Activated naive CD8-positive, alpha-beta T cell treated with anti-CD3 and anti-CD28 coated beads for 36 hours (primary cell): ENCODE data around the gene PC. TPM values are rescaled to one million over a fixed set of nuclear protein-coding genes. Genes with fewer than 3 reads are reported as not detected.
"Not testable (repeated sequence)": the region's sequence is repeated elsewhere in the genome, so short reads cannot be mapped to it uniquely, and the experiment has no call there.

Source experiments
- DNase-seq: peaks from one replicate; pipeline ENCODE4 v3.0.0; 2021
- H3K27ac Mint-ChIP-seq: one replicate; pipeline ENCODE4 v1.8.0; 2022; ENCODE audit warnings: mild to moderate bottlenecking, moderate library complexity, mixed read lengths
- H3K27me3 Mint-ChIP-seq: one replicate; pipeline ENCODE4 v1.8.0; 2022; ENCODE audit warnings: mild to moderate bottlenecking, mixed read lengths
- H3K36me3 Mint-ChIP-seq: one replicate; pipeline ENCODE4 v1.8.0; 2021; ENCODE audit warnings: mild to moderate bottlenecking, mixed read lengths
- H3K4me1 Mint-ChIP-seq: one replicate; pipeline ENCODE4 v1.8.0; 2021; ENCODE audit warnings: mixed read lengths
- H3K4me3 Mint-ChIP-seq: one replicate; pipeline ENCODE4 v1.8.0; 2022; ENCODE audit warnings: mild to moderate bottlenecking, moderate library complexity, mixed read lengths
- H3K9me3 Mint-ChIP-seq: one replicate; pipeline ENCODE4 v1.8.0; 2022; ENCODE audit warnings: mixed read lengths
- total RNA-seq, 2 experiments: library from RNA; stranded (reverse); gene quantifications; one replicate each; pipeline ENCODE4 v1.2.3, GENCODE V29; 2021

The PC gene, protein sequence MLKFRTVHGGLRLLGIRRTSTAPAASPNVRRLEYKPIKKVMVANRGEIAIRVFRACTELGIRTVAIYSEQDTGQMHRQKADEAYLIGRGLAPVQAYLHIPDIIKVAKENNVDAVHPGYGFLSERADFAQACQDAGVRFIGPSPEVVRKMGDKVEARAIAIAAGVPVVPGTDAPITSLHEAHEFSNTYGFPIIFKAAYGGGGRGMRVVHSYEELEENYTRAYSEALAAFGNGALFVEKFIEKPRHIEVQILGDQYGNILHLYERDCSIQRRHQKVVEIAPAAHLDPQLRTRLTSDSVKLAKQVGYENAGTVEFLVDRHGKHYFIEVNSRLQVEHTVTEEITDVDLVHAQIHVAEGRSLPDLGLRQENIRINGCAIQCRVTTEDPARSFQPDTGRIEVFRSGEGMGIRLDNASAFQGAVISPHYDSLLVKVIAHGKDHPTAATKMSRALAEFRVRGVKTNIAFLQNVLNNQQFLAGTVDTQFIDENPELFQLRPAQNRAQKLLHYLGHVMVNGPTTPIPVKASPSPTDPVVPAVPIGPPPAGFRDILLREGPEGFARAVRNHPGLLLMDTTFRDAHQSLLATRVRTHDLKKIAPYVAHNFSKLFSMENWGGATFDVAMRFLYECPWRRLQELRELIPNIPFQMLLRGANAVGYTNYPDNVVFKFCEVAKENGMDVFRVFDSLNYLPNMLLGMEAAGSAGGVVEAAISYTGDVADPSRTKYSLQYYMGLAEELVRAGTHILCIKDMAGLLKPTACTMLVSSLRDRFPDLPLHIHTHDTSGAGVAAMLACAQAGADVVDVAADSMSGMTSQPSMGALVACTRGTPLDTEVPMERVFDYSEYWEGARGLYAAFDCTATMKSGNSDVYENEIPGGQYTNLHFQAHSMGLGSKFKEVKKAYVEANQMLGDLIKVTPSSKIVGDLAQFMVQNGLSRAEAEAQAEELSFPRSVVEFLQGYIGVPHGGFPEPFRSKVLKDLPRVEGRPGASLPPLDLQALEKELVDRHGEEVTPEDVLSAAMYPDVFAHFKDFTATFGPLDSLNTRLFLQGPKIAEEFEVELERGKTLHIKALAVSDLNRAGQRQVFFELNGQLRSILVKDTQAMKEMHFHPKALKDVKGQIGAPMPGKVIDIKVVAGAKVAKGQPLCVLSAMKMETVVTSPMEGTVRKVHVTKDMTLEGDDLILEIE
- total RNA-seq: 1 to 10 TPM; 8.1 TPM

DNA sequence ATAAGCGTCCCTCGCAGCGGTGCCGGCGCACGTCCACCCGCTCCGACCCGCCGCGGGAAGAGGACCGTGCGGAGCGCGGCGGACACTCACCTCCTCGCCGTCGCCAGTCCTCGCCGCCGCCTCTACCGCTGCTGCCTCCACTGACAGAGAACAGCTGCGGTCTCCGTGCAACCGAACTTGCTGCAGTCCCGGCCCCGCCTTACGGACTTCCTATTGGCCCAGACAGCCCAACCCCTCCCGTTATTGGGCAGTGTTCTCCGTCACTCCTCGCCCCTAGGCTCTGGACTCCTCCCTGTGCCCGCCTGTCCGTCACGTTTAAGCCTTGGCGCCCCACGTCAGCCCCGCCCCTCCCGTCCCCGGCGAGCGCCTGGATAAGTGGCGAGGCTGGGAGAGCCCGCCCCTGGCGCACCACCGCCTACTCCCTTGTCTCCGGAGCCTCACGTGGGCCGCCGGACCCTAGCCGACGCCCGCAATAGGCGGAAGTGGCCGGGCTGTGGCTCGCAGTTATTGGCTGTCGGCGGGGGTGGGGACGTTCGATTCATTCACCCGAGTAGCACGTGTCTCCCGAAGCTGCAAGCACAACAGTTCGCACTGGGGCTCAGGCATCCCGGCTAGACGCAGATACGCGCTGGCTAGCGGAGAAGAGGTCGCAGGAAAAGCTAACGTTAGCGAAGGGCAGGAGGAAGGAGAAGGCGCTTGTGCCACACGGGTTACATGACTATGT lies at the start of gene PC:
PC (minus strand) TSS at position 152 of the 724 bp plus-strand sequence. CDS start 86,224 bp downstream, outside the sequence.
- DNase-seq: peak; percentile 98
- no peaks in the 10 kb centered on the region for H3K27me3 Mint-ChIP-seq
- peak within 1 kb of the TSS; percentile 74 for H3K4me3 Mint-ChIP-seq
- H3K36me3 Mint-ChIP-seq: no peaks in the 10 kb centered on the region
- H3K27ac Mint-ChIP-seq: peak within 1 kb of the TSS; percentile 90
- H3K4me1 Mint-ChIP-seq: peaks cover 19% of the 10 kb centered on the region
- H3K9me3 Mint-ChIP-seq: no peaks in the 10 kb centered on the region

DNA sequence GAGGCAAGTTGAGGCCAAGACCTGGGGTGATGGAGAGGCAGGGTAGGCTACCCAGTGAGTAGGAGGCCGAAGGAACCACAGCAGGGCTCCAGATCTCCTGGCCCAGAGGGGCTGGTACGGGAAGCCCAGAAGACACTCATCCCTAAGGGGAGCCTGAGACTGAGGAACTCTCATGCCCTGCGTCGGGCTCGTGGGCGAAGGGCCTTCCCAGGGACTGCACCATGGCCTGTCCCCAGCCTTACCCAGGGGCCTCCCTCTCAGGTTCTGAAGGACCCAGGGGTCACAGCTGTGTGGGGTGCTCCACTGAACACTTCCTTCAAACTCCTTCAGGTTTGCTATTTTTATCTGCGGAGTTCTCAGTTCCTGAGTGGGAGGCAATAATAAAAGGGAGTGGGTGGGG lies 48.9 kb upstream of the PC start:
- Mint-ChIP-seq H3K27me3 (no peaks in the 10 kb centered on the region), H3K4me1 (no peaks in the 10 kb centered on the region), H3K27ac (no peak overlapping the region), H3K4me3 (no peak overlapping the region), H3K36me3 (no peaks in the 10 kb centered on the region), H3K9me3 (no peaks in the 10 kb centered on the region)
- DNase-seq: no peak

DNA sequence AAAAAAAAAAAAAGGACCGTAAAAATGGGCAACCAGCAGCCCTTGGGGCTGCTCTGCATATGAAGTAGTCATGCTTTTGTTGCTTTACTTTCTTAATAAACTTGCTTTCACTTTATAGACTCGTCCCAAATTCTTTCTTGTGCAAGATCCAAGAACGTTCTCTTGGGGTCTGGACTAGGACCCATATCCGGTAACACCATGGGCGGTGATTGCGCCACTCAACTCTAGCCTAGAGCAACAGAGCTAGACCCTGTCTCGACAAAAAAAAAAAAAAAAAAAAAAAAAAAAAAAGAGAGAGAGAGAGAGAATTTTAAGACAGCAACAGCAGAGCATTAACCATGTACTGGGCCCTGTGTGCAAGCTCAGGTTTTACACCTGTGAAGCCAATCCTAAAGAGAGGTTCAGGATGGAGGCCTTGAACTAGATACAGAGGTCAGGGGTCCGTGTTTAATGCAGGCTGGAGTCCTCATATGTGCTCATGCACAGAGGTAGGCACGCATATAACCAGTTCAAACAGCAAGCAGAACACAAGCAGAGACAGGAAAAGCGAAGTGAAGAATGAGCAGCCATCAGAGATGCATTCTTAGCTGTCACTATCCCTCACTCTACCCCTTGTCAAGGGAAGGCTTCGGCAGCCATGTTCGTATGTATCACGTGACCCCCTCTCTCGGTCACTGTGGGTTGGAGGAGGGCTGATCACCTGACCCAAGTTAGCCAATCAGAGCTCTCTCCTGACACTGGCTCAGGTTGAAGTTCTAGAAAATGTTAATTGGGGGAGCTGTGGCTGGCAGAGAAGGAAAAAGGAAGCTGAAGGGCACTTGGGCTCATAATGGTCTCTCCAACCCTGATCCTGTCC lies 48.1 kb upstream of the PC start:
- no peaks in the 10 kb centered on the region for H3K9me3 Mint-ChIP-seq
- H3K27me3 Mint-ChIP-seq: no peaks in the 10 kb centered on the region
- DNase-seq: peak; percentile 38
- no peak overlapping the region for H3K27ac Mint-ChIP-seq
- no peaks in the 10 kb centered on the region for H3K36me3 Mint-ChIP-seq
- H3K4me3 Mint-ChIP-seq: no peak overlapping the region
- no peaks in the 10 kb centered on the region for H3K4me1 Mint-ChIP-seq

DNA sequence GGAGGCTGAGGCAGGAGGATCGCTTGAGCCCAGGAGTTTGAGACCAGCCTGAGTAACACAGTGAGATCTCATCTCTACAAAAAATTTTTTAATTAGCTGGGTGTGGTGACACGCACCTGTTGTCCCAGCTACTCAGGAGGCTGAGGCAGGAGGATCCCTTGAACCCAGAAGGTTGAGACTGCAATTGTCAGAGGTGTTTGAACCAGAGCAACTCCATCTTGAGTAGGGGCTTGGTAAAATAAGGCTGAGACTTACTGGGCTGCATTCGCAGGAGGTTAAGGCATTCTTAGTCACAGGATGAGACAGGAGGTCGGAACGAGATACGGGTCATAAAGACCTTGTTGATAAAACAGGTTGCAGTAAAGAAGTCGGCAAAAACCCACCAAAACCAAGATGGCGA lies 47.0 kb upstream of the PC start:
- not testable (repeated sequence) for H3K9me3 Mint-ChIP-seq, H3K27ac Mint-ChIP-seq, H3K4me3 Mint-ChIP-seq, H3K27me3 Mint-ChIP-seq, H3K4me1 Mint-ChIP-seq, H3K36me3 Mint-ChIP-seq, DNase-seq

DNA sequence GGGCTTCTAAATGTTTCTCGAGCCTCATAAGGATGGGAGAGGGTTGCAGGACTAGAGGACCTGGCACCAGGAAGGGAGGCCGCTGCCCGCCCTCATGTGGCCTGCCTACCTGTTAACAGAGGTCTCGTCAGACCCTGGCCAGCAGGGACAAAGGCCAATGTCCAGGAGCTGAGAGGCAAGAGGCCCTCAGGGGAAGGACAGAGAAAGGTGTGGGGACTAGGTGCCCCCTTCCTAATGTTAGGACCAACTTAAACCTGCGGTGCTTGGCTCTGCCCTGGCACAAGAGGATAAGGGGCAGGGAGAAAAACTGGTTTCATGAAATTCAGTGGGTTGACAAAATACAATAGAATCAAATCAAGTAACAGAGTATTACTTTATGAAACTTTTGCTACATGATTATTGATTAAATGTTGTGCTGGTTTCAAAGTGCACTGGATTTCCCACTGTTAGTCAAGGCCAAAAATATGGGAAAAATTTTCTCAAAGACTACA lies 44.8 kb upstream of the PC start:
- Mint-ChIP-seq H3K9me3 (no peaks in the 10 kb centered on the region), H3K4me1 (no peaks in the 10 kb centered on the region), H3K27me3 (no peaks in the 10 kb centered on the region), H3K27ac (no peak overlapping the region), H3K4me3 (no peak overlapping the region), H3K36me3 (no peaks in the 10 kb centered on the region)
- no peak for DNase-seq

DNA sequence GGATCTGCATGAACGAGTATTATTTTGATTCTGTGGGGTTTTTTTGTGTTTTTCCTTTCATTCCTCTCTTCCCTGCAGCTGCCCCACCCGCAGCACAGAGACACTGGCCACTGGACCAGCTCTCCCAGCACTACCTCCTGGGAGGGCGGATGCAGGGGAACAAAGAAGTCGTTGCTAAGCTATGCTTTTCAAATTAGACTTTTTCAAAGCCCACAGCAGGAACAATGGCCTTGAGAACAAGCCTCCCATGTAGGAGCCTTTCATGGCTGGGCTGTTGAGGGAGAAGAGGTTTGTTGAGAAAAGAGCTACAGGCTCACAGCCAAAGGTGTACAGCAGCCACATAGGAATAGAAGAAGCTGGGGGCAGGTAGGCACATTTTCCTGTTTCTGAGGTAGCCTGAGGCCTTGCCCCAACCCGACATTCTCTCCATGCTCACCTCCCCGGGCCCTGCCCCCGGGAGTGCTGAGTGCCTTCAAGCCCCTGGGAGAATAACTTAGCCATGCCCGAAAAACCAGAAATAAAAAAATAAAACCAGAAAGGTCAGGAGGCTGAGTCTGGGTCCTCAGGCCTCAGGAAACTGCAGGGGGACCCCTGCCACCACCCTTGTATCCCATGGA lies 44.2 kb upstream of the PC start:
- no peak for DNase-seq
- H3K27me3 Mint-ChIP-seq: no peaks in the 10 kb centered on the region

DNA sequence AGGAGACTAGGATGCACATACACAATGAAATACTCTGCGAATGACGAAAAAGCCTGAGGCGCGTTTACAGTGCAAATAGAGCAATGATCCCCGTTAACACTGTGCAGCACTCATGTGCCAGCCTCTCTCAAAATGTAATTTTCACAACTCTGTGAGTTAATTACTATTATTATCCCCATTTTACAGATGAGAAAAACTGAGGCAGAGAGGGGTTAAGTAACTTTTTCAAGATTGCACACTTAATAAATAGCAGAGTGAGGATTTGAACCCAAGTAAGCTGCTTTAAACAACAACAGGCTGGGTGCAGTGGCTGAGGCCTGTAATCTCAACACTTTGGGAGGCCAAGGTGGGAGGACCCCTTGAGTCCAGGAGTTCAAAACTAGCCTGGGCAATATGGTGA lies 43.1 kb upstream of the PC start:
- no peak for DNase-seq
- H3K4me1 Mint-ChIP-seq: no peaks in the 10 kb centered on the region
- H3K27ac Mint-ChIP-seq: no peak overlapping the region
- H3K4me3 Mint-ChIP-seq: no peak overlapping the region
- H3K36me3 Mint-ChIP-seq: no peaks in the 10 kb centered on the region
- peaks cover 4% of the 10 kb centered on the region for H3K27me3 Mint-ChIP-seq
- no peaks in the 10 kb centered on the region for H3K9me3 Mint-ChIP-seq

More for the DNA sequence above, 44.2 kb upstream of the PC start:
- no peak overlapping the region for H3K27ac Mint-ChIP-seq
- H3K4me1 Mint-ChIP-seq: no peaks in the 10 kb centered on the region
- H3K4me3 Mint-ChIP-seq: no peak overlapping the region
- H3K36me3 Mint-ChIP-seq: no peaks in the 10 kb centered on the region
- H3K9me3 Mint-ChIP-seq: no peaks in the 10 kb centered on the region

DNA sequence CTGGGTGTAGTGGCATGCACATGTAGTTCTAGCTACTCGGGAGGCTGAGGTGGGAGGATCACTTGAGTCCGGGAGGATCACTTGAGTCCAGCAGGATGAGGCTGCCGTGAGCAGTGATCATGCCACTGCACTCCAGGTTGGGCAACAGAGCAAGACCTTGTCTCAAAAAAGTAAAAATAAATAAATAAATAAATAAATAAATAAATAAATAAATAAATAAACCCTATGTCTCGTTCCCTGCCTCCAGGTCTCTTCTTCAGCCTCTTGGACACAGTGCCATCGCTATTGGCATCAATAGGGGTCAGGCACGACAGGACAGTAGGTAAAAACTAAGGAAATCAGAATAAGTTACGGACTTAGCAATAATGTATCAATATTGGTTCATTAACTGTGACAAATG lies 41.4 kb upstream of the PC start:
- no peak for DNase-seq
- Mint-ChIP-seq H3K4me1 (no peaks in the 10 kb centered on the region), H3K27ac (no peak overlapping the region), H3K27me3 (peaks cover 4% of the 10 kb centered on the region), H3K9me3 (no peaks in the 10 kb centered on the region), H3K4me3 (no peak overlapping the region), H3K36me3 (no peaks in the 10 kb centered on the region)

DNA sequence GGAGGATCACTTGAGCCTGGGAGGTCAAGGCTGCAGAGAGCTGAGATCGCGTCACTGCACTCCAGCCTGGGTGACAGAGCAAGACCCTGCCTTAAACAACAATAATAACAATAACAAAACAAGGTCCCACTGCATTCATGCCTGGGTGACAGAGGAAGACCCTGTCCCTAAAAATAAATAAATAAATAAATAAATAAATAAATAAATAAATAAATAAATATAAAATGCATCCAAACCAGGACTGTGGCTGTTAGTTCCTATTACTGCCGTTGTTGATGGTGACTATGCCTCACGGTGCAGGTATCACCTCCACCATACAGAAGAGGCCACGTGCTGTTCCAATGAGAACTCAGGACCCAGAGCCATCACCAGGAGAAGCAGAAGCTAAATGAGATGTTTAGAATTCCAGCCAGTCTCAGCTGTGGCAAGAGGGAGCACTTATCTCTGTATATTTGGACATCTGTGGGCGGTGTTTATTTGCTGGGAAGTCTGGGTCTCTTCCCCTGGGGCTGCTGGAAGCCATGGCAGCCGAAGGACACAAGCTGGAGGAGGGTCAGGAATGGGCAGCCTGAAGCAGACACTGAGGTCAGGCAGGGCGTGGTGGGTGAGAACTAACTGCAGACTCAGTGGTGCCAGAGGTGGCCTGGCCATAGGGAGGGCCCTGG lies 38.6 kb upstream of the PC start:
- Mint-ChIP-seq H3K36me3 (no peaks in the 10 kb centered on the region), H3K27me3 (peaks cover 13% of the 10 kb centered on the region), H3K9me3 (no peaks in the 10 kb centered on the region), H3K27ac (no peak overlapping the region), H3K4me3 (no peak overlapping the region), H3K4me1 (no peaks in the 10 kb centered on the region)
- DNase-seq: no peak

DNA sequence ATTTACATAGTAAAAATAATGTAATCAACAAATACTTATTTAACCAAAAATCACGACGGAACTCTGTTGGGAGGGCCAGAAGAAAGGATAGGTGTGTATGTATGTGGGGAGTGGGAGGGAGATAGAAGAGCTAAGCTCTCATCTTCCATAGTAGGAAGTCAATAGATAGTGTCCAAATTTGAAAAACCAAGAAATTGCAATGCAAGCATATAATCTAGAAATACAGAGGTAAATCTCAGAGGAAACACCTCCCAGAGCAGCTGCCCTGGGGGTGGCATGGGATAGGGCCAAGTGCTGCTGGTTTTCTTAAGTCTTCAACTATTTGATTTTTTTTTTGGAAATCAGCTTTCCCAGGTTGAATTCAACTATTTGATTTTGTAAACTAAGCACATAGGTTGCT lies 33.9 kb upstream of the PC start:
- H3K27me3 Mint-ChIP-seq: peaks cover 13% of the 10 kb centered on the region
- no peak overlapping the region for H3K4me3 Mint-ChIP-seq
- H3K27ac Mint-ChIP-seq: no peak overlapping the region
- H3K36me3 Mint-ChIP-seq: no peaks in the 10 kb centered on the region
- H3K9me3 Mint-ChIP-seq: no peaks in the 10 kb centered on the region
- no peaks in the 10 kb centered on the region for H3K4me1 Mint-ChIP-seq
- no peak for DNase-seq

DNA sequence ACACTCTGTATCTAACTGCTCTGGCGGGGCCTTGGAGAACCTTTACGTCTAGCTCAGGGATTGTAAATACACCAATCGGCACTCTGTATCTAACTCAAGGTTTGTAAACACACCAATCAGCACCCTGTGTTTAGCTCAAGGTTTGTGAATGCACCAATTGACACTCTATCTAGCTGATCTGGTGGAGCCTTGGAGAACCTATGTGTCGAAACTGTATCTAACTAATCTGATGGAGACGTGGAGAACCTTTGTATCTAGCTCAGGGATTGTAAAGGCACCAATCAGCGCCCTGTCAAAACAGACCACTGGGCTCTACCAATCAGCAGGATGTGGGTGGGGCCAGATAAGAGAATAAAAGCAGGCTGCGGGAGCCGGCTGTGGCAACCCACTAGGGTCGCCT lies 31.2 kb upstream of the PC start:
- not testable (repeated sequence) for H3K36me3 Mint-ChIP-seq, DNase-seq, H3K27ac Mint-ChIP-seq, H3K9me3 Mint-ChIP-seq, H3K4me3 Mint-ChIP-seq, H3K4me1 Mint-ChIP-seq
- peaks cover 13% of the 10 kb centered on the region for H3K27me3 Mint-ChIP-seq

DNA sequence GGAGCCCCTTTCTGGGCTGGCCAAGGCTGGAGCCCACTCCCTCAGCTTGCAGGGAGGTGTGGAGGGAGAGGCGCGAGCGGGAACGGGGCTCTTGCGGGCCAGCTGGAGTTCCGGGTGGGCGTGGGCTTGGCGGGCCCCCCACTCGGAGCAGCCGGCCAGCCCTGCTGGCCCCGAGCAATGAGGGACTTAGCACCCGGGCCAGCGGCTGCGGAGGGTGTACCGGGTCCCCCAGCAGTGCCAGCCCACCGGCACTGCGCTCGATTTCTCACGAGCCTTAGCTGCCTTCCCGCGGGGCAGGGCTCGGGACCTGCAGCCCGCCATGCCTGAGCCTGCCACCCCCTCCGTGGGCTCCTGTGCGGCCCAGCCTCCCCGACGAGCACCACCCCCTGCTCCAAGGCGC lies 30.6 kb upstream of the PC start:
- not testable (repeated sequence) for H3K4me1 Mint-ChIP-seq, H3K4me3 Mint-ChIP-seq, H3K27ac Mint-ChIP-seq, H3K36me3 Mint-ChIP-seq, H3K9me3 Mint-ChIP-seq, DNase-seq
- peaks cover 15% of the 10 kb centered on the region for H3K27me3 Mint-ChIP-seq

DNA sequence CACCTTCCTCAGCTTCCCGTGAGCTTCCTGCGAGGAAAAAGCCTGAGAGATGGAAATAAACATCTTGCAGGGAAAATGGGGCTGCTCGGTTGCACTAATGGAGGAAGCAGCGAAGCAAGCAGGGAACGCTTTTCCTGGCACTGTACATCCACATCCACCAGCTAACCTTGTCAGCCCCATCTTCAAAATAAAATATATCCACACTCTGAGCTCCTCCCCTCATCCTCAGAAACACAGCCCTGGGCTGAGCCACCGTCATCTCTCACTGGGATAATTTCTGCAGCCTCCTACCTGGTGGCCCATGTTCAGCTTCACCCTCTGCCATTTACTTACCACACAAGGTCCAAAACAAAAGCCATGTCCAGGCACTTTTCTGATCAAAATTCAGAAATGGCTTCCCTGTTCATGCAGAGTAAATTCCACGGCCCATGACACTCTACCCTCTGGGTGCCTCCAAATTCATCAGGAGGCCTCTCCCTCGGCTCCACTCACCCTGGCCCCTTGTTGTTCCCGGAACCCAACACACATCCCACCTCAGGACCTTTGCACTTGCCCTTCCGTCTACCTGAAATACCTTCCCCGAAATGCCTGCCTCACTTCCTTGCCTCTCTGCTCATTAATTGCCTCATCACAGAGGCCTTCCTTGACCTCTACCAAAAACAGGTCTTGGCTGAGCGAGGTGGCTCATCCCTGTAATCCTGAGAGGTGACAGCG lies 29.9 kb upstream of the PC start:
- no peaks in the 10 kb centered on the region for H3K4me1 Mint-ChIP-seq
- peaks cover 15% of the 10 kb centered on the region for H3K27me3 Mint-ChIP-seq
- no peak overlapping the region for H3K4me3 Mint-ChIP-seq
- no peaks in the 10 kb centered on the region for H3K9me3 Mint-ChIP-seq
- no peaks in the 10 kb centered on the region for H3K36me3 Mint-ChIP-seq
- no peak for DNase-seq
- H3K27ac Mint-ChIP-seq: no peak overlapping the region
